H1 (cell line): ENCODE data around the gene UBN2. TPM values are rescaled to one million over a fixed set of nuclear protein-coding genes. Genes with fewer than 3 reads are reported as not detected.
A peak's percentile ranks its signal among the peaks of the same experiment; 100 is the strongest.

Source experiments
- BCL11A ChIP-seq, 2 experiments: IDR thresholded peaks; one replicate each; pipeline ENCODE4 v1.6.1; 2011; ENCODE audit warnings: low read depth in 2 of 2, low read length in 2 of 2, mild to moderate bottlenecking in 2 of 2
- GABPA ChIP-seq: IDR thresholded peaks from 2 replicates; pipeline ENCODE4 v1.6.1; 2011; ENCODE audit warnings: mild to moderate bottlenecking, low read length, moderate library complexity, borderline replicate concordance; ENCODE audit not compliant: insufficient read depth
- HDAC6 ChIP-seq: IDR thresholded peaks from one replicate; pipeline ENCODE4 v1.7.1; 2012; ENCODE audit warnings: low read depth, mild to moderate bottlenecking, inconsistent platforms, low read length, moderate library complexity
- JUND ChIP-seq: IDR thresholded peaks from 2 replicates; pipeline ENCODE4 v1.6.1; 2011; ENCODE audit warnings: mild to moderate bottlenecking, improper control_type of control experiment, low read length
- POU5F1 ChIP-seq: IDR thresholded peaks from 2 replicates; pipeline ENCODE4 v1.6.1; 2011; ENCODE audit warnings: low read depth, mild to moderate bottlenecking, low read length, moderate library complexity
- SP4 ChIP-seq: IDR thresholded peaks from 2 replicates; pipeline ENCODE4 v1.6.1; 2012; ENCODE audit warnings: low read length, inconsistent platforms
- SRF ChIP-seq: IDR thresholded peaks from 2 replicates; pipeline ENCODE4 v1.6.1; 2011; ENCODE audit warnings: mild to moderate bottlenecking, low read depth, low read length, moderate library complexity
- TAF1 ChIP-seq: IDR thresholded peaks from 2 replicates; pipeline ENCODE4 v1.6.1; 2011; ENCODE audit warnings: mild to moderate bottlenecking, low read depth, low read length
- polyA plus RNA-seq, 7 experiments: library from polyadenylated mRNA; depleted of rRNA in 3 of 7; stranded (reverse) in 5 of 7; unstranded in 2 of 7; fragments of >200 nt in 5 of 7; fragments of 200-250 nt in 2 of 7; gene quantifications; 1 replicate in 5 of 7; 2 replicates in 1 of 7; 4 replicates in 1 of 7; pipeline versions ENCODE4 v1.2.1 to v1.2.3, GENCODE V29; 2011 to 2013; ENCODE audit warnings: missing spikeins in 2 of 7, mixed read lengths in 2 of 7
- total RNA-seq: library from RNA; stranded (reverse); fragmentation: NEBNext Ultra II Directional; extraction: Animal tissue kit (Norgen Biotek cat#: 25700); gene quantifications from 2 replicates; pipeline ENCODE4 v1.2.1, GENCODE V29; 2021
- TF ChIP-seq, protein P1 (sequence below): IDR thresholded peaks from 2 replicates; pipeline ENCODE4 v1.6.1; 2012; ENCODE audit warnings: inconsistent platforms
- TF ChIP-seq, protein P2 (sequence below): fragments of 300-600 bp; sonication (generic); IDR thresholded peaks from 2 replicates; pipeline ENCODE4 v1.7.1; 2012; ENCODE audit warnings: low read length, moderate library complexity, mild to moderate bottlenecking, inconsistent platforms; ENCODE audit not compliant: insufficient replicate concordance

UBN2 gene
- total and polyA plus RNA-seq, 2 of the 8 experiments (the other 6 are each of a cell fraction or from before 2014, with no cell fraction given) = 4.1 to 39.6 TPM

DNA sequence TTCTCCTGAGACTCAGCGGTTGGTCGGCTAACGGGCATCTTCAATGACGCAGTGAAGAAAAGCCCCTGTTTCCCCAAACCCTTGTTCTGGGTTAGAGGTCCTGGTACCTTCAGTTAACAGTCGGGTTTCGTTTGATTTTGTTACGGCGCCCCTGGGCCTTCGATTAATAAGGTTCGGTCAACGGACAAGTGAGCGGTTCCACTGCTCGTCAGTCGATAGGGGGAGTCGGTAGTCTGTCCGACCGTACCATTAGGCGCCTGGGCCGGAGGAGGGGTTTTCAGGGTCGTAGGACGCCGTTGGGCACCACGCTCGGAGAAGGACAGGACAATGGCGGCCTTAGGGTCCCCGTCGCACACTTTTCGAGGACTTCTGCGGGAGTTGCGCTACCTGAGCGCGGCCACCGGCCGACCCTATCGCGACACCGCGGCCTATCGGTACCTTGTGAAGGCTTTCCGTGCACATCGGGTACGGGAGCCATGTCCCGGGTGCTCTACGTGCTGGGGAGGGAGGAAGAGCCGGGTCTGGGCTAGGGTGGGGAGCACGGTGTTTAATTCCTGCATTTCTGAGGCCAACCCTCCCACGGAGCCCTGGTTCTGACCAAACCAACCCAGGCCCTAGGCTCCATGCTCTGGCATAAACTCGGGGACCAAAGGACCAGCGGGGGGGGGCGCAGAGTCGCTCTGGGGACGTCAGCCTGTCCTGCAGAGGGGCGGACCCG is 110.2 kb downstream of the UBN2 start, which contains the start of gene FMC1 (continued):
- TF ChIP-seq, protein P1, sequence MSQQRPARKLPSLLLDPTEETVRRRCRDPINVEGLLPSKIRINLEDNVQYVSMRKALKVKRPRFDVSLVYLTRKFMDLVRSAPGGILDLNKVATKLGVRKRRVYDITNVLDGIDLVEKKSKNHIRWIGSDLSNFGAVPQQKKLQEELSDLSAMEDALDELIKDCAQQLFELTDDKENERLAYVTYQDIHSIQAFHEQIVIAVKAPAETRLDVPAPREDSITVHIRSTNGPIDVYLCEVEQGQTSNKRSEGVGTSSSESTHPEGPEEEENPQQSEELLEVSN = no peak
- TF ChIP-seq TAF1 (peak; percentile 92), BCL11A (IDR thresholded peaks at IDR 0.05; ENCODE audit: low read depth in 2 of 2, low read length in 2 of 2) (no peak), SP4 (peak; percentile 56; the same call in 1 of the 2 replicates), HDAC6 (no peak), POU5F1 (no peak), JUND (peak; percentile 88), SRF (no peak), GABPA (no peak)
- TF ChIP-seq, protein P2, sequence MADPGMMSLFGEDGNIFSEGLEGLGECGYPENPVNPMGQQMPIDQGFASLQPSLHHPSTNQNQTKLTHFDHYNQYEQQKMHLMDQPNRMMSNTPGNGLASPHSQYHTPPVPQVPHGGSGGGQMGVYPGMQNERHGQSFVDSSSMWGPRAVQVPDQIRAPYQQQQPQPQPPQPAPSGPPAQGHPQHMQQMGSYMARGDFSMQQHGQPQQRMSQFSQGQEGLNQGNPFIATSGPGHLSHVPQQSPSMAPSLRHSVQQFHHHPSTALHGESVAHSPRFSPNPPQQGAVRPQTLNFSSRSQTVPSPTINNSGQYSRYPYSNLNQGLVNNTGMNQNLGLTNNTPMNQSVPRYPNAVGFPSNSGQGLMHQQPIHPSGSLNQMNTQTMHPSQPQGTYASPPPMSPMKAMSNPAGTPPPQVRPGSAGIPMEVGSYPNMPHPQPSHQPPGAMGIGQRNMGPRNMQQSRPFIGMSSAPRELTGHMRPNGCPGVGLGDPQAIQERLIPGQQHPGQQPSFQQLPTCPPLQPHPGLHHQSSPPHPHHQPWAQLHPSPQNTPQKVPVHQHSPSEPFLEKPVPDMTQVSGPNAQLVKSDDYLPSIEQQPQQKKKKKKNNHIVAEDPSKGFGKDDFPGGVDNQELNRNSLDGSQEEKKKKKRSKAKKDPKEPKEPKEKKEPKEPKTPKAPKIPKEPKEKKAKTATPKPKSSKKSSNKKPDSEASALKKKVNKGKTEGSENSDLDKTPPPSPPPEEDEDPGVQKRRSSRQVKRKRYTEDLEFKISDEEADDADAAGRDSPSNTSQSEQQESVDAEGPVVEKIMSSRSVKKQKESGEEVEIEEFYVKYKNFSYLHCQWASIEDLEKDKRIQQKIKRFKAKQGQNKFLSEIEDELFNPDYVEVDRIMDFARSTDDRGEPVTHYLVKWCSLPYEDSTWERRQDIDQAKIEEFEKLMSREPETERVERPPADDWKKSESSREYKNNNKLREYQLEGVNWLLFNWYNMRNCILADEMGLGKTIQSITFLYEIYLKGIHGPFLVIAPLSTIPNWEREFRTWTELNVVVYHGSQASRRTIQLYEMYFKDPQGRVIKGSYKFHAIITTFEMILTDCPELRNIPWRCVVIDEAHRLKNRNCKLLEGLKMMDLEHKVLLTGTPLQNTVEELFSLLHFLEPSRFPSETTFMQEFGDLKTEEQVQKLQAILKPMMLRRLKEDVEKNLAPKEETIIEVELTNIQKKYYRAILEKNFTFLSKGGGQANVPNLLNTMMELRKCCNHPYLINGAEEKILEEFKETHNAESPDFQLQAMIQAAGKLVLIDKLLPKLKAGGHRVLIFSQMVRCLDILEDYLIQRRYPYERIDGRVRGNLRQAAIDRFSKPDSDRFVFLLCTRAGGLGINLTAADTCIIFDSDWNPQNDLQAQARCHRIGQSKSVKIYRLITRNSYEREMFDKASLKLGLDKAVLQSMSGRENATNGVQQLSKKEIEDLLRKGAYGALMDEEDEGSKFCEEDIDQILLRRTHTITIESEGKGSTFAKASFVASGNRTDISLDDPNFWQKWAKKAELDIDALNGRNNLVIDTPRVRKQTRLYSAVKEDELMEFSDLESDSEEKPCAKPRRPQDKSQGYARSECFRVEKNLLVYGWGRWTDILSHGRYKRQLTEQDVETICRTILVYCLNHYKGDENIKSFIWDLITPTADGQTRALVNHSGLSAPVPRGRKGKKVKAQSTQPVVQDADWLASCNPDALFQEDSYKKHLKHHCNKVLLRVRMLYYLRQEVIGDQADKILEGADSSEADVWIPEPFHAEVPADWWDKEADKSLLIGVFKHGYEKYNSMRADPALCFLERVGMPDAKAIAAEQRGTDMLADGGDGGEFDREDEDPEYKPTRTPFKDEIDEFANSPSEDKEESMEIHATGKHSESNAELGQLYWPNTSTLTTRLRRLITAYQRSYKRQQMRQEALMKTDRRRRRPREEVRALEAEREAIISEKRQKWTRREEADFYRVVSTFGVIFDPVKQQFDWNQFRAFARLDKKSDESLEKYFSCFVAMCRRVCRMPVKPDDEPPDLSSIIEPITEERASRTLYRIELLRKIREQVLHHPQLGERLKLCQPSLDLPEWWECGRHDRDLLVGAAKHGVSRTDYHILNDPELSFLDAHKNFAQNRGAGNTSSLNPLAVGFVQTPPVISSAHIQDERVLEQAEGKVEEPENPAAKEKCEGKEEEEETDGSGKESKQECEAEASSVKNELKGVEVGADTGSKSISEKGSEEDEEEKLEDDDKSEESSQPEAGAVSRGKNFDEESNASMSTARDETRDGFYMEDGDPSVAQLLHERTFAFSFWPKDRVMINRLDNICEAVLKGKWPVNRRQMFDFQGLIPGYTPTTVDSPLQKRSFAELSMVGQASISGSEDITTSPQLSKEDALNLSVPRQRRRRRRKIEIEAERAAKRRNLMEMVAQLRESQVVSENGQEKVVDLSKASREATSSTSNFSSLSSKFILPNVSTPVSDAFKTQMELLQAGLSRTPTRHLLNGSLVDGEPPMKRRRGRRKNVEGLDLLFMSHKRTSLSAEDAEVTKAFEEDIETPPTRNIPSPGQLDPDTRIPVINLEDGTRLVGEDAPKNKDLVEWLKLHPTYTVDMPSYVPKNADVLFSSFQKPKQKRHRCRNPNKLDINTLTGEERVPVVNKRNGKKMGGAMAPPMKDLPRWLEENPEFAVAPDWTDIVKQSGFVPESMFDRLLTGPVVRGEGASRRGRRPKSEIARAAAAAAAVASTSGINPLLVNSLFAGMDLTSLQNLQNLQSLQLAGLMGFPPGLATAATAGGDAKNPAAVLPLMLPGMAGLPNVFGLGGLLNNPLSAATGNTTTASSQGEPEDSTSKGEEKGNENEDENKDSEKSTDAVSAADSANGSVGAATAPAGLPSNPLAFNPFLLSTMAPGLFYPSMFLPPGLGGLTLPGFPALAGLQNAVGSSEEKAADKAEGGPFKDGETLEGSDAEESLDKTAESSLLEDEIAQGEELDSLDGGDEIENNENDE = no peak
